Neural progenitor cell (in vitro differentiated cells): ENCODE data around the gene NARS2. TPM values are rescaled to one million over a fixed set of nuclear protein-coding genes. Genes with fewer than 3 reads are reported as not detected.

Source experiments
- DNase-seq: peaks from one replicate; pipeline ENCODE4 v3.0.0-alpha.2; 2016; ENCODE audit warnings: low spot score
- H2AFZ ChIP-seq: fragments of 200-600 bp; sonication (generic); replicated peaks from 2 replicates; pipeline ENCODE4 v1.6.1; 2016; ENCODE audit warnings: antibody characterized with exemption
- H3F3A ChIP-seq: fragments of 200-600 bp; sonication (generic); 2 replicates; pipeline ENCODE4 v1.6.1; 2016; ENCODE audit warnings: antibody characterized with exemption, low read depth
- H3K27ac ChIP-seq: fragments of 200-600 bp; sonication (generic); 2 replicates; pipeline ENCODE4 v1.5.1; 2016; ENCODE audit warnings: mild to moderate bottlenecking
- H3K27me3 ChIP-seq: fragments of 200-600 bp; sonication (generic); 2 replicates; pipeline ENCODE4 v1.6.1; 2016; ENCODE audit warnings: mild to moderate bottlenecking, moderate library complexity
- H3K36me3 ChIP-seq: fragments of 200-600 bp; sonication (generic); 2 replicates; pipeline ENCODE4 v1.5.1; 2016
- H3K4me1 ChIP-seq: fragments of 200-600 bp; sonication (generic); 2 replicates; pipeline ENCODE4 v1.6.1; 2016; ENCODE audit warnings: mixed run types
- H3K4me2 ChIP-seq: fragments of 200-600 bp; sonication (generic); 2 replicates; pipeline ENCODE4 v1.6.1; 2016
- H3K4me3 ChIP-seq: fragments of 200-600 bp; sonication (generic); 2 replicates; pipeline ENCODE4 v1.5.1; 2016
- H3K79me2 ChIP-seq: fragments of 200-600 bp; sonication (generic); 2 replicates; pipeline ENCODE4 v1.6.1; 2016; ENCODE audit warnings: low read depth
- H3K9ac ChIP-seq: fragments of 200-600 bp; sonication (generic); 2 replicates; pipeline ENCODE4 v1.6.1; 2016
- H3K9me3 ChIP-seq: fragments of 200-600 bp; sonication (generic); 2 replicates; pipeline ENCODE4 v1.5.1; 2016; ENCODE audit warnings: low read depth
- H4K20me1 ChIP-seq: fragments of 200-600 bp; sonication (generic); 2 replicates; pipeline ENCODE4 v1.6.1; 2016; ENCODE audit warnings: low read depth
- H3K27ac Mint-ChIP-seq: 3 replicates; pipeline ENCODE4 v1.8.0; 2021; ENCODE audit warnings: mixed read lengths
- H3K27me3 Mint-ChIP-seq: 2 replicates; pipeline ENCODE4 v1.8.0; 2022; ENCODE audit warnings: low read depth, mild to moderate bottlenecking, inconsistent platforms, moderate library complexity, mixed read lengths; ENCODE audit not compliant: insufficient read depth
- H3K36me3 Mint-ChIP-seq: 3 replicates; pipeline ENCODE4 v1.8.0; 2021; ENCODE audit warnings: mixed read lengths
- H3K4me1 Mint-ChIP-seq: 3 replicates; pipeline ENCODE4 v1.8.0; 2021; ENCODE audit warnings: mixed read lengths
- H3K4me3 Mint-ChIP-seq: 3 replicates; pipeline ENCODE4 v1.8.0; 2021; ENCODE audit warnings: mild to moderate bottlenecking, moderate library complexity, mixed read lengths
- H3K9me3 Mint-ChIP-seq: 3 replicates; pipeline ENCODE4 v1.8.0; 2020; ENCODE audit warnings: mixed read lengths
- CTCF ChIP-seq: fragments of 200-600 bp; sonication (generic); IDR thresholded peaks from 2 replicates; pipeline ENCODE4 v1.5.1; 2017; ENCODE audit warnings: antibody characterized with exemption, mild to moderate bottlenecking
- EZH2 ChIP-seq: fragments of 200-600 bp; sonication (generic); IDR thresholded peaks from 2 replicates; pipeline ENCODE4 v1.6.1; 2017; ENCODE audit warnings: antibody characterized with exemption, mild to moderate bottlenecking, moderate library complexity
- EZH2phosphoT487 ChIP-seq: fragments of 200-600 bp; sonication (generic); IDR thresholded peaks from 2 replicates; pipeline ENCODE4 v1.6.1; 2017; ENCODE audit warnings: antibody characterized with exemption
- small RNA-seq: library from RNA; depleted of rRNA; stranded (forward); fragments of <200 nt; gene quantifications from one replicate; pipeline ENCODE3, GENCODE V24; 2015
- total RNA-seq: library from RNA; depleted of rRNA; stranded (reverse); fragments of >200 nt; gene quantifications from 2 replicates; pipeline ENCODE4 v1.2.3, GENCODE V29; 2015; ENCODE audit warnings: low replicate concordance

The NARS2 gene
- total RNA-seq, 1 donor from 2014 or later = 53.0 TPM

DNA sequence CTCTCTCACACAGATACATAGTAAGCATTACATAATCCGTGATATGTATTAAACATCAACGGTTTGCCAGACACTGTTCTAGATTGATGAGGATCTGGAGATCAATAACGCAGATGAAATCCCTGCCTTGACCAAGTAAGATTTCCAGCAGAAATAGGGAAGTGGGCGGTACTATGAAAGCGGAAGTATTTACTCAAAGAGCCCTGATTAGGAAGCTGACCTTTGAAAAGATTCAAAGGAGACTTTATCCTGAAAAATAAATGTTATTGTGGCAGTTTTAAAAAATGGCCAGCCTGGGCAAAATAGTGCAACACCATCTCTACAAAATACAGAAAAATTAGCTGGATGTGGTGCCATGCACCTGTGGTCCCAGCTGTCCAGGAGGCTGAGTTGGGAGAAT, 183.9 kb downstream of the NARS2 start:
- H3K4me3 Mint-ChIP-seq = no peak overlapping the region
- no peaks in the 10 kb centered on the region for H3K36me3 ChIP-seq
- H3K9me3 Mint-ChIP-seq = peaks cover 4% of the 10 kb centered on the region
- H3K36me3 Mint-ChIP-seq = peaks cover 6% of the 10 kb centered on the region
- H3K9ac ChIP-seq = no peak overlapping the region
- no peaks in the 10 kb centered on the region for H3K27me3 Mint-ChIP-seq
- no peaks in the 10 kb centered on the region for H3K27me3 ChIP-seq
- DNase-seq = no peak
- H3F3A ChIP-seq = no peaks in the 10 kb centered on the region
- H3K9me3 ChIP-seq = no peaks in the 10 kb centered on the region
- H3K4me2 ChIP-seq = no peak overlapping the region
- H3K27ac ChIP-seq = no peak overlapping the region
- H4K20me1 ChIP-seq = peaks cover 4% of the 10 kb centered on the region
- H3K4me3 ChIP-seq = no peak overlapping the region
- H3K4me1 Mint-ChIP-seq = peaks cover 14% of the 10 kb centered on the region
- peaks cover 48% of the 10 kb centered on the region for H3K79me2 ChIP-seq
- H2AFZ ChIP-seq = no peak overlapping the region
- H3K27ac Mint-ChIP-seq = no peak overlapping the region
- no peak for TF ChIP-seq CTCF
- no peak for TF ChIP-seq EZH2phosphoT487
- TF ChIP-seq EZH2 = no peak
- peaks cover 12% of the 10 kb centered on the region for H3K4me1 ChIP-seq

DNA sequence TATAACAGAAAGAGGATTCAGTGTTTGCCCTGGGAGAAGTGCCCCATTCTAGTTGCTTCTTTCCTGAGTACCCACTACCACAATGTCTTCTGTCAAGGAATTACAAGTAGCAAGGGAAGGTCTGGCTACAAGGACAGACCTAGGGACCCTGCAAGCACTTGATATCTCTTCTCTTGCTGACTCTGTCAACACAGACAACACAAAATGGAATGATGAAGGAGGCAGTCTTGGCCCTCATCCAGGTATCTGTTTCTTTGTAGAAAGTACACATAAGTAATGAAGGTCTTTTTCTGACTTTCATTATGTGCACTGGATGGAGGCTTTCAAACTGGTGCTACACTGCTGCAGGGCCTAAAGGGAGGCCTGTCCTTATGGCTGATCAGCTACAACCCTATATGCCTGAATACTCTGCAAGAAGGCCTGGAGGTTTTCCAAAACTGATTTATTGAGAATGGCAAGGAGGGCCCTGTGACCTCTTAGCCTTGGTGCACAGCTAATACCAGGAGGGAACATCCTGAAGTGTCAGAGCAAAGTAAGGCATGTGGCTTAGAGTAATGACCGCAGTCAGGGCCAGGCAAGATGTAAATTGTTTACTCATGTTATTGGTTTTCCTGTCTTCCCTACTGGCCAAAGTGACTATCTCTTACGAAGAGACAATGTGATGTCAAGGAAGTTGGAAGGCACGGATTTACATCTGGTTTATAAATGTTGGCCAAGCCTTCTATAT, 188.3 kb downstream of the NARS2 start:
- Mint-ChIP-seq H3K9me3 (peaks cover 17% of the 10 kb centered on the region), H3K4me1 (no peaks in the 10 kb centered on the region), H3K36me3 (peaks cover 19% of the 10 kb centered on the region), H3K4me3 (no peak overlapping the region), H3K27me3 (peaks cover 2% of the 10 kb centered on the region), H3K27ac (no peak overlapping the region)
- Histone ChIP-seq H3K9me3 (peaks cover 7% of the 10 kb centered on the region), H3F3A (peaks cover 3% of the 10 kb centered on the region), H3K79me2 (peaks cover 26% of the 10 kb centered on the region), H3K27ac (no peak overlapping the region), H3K4me3 (no peak overlapping the region), H3K4me1 (peaks cover 6% of the 10 kb centered on the region), H3K4me2 (no peak overlapping the region), H3K36me3 (no peaks in the 10 kb centered on the region), H2AFZ (no peak overlapping the region), H3K27me3 (no peaks in the 10 kb centered on the region), H3K9ac (no peak overlapping the region), H4K20me1 (no peaks in the 10 kb centered on the region)
- no peak for DNase-seq
- TF ChIP-seq EZH2phosphoT487 (no peak), CTCF (no peak), EZH2 (no peak)

Small RNA genes lying within 50 kb of the gene (small RNA-seq; reads per million reads assigned to genes)
- not detected for gene RNU6-311P

Other genes with a start within 250 kb of the NARS2 start
- gene GAB2, start 157.0 kb downstream of the NARS2 start, total RNA-seq = 11.1 and 21.6 TPM in 2 replicates